Vagina (tissue), 2 donors: ENCODE results near the gene PRR23E. TPM values are rescaled to one million over a fixed set of nuclear protein-coding genes. Genes with fewer than 3 reads are reported as not detected.
A peak's percentile ranks its signal among the peaks of the same experiment; 100 is the strongest.

Experiments
- DNase-seq, 2 donors: peaks; one replicate each; pipeline ENCODE4 v3.0.0-alpha.2; 2017; ENCODE audit errors: extremely low spot score in 2 of 2
- H3K27ac ChIP-seq: fragments of 200-600 bp; sonication (generic); one replicate; pipeline ENCODE4 v1.5.1; 2019
- H3K27me3 ChIP-seq: fragments of 200-600 bp; sonication (generic); one replicate; pipeline ENCODE4 v1.5.1; 2019
- H3K36me3 ChIP-seq, 2 donors: fragments of 200-600 bp; sonication (generic); one replicate each; pipeline ENCODE4 v1.5.1; 2017 to 2019
- H3K4me1 ChIP-seq: fragments of 200-600 bp; sonication (generic); one replicate; pipeline ENCODE4 v1.5.1; 2019
- H3K4me3 ChIP-seq, 2 donors: fragments of 200-600 bp; sonication (generic); 1 replicate in 1 of 2; 2 replicates in 1 of 2; pipeline ENCODE4 v1.5.1; 2016 to 2019
- H3K9me3 ChIP-seq: fragments of 200-600 bp; sonication (generic); one replicate; pipeline ENCODE4 v1.5.1; 2019
- POLR2A ChIP-seq, 2 donors: fragments of 450-650 bp; IDR thresholded peaks; one replicate each; pipeline ENCODE4 v1.6.1; 2017; ENCODE audit warnings: antibody characterized with exemption in 2 of 2, mild to moderate bottlenecking in 2 of 2, moderate library complexity in 2 of 2
- POLR2AphosphoS5 ChIP-seq, 2 donors: sonication (generic); formaldehyde crosslinking; IDR thresholded peaks; one replicate each; pipeline ENCODE4 v1.9.0; 2017; ENCODE audit warnings: antibody characterized with exemption in 2 of 2, mild to moderate bottlenecking in 2 of 2, low read depth in 1 of 2; ENCODE audit not compliant: insufficient read depth in 1 of 2
- intact Hi-C: fragments of 100-400 bp; cut with DNase I; formaldehyde crosslinking; loops from one replicate; pipeline ENCODE4 v1.15.1; 2023
- total RNA-seq: library from RNA; depleted of rRNA; stranded (reverse); fragments of >200 nt; gene quantifications from one replicate; pipeline ENCODE4 v1.2.3, GENCODE V29; 2016
- TF ChIP-seq, protein P1 (sequence below), 3 experiments: fragments of 450-650 bp in 2 of 3; fragments of 200-600 bp in 1 of 3; sonication (generic) in 1 of 3; IDR thresholded peaks; one replicate each; pipeline ENCODE4 v1.5.1; 2017 to 2019; ENCODE audit warnings: antibody characterized with exemption in 3 of 3, mild to moderate bottlenecking in 2 of 3, moderate library complexity in 2 of 3

Gene PRR23E
- total RNA-seq, 1 donor from 2014 or later: not detected

DNA sequence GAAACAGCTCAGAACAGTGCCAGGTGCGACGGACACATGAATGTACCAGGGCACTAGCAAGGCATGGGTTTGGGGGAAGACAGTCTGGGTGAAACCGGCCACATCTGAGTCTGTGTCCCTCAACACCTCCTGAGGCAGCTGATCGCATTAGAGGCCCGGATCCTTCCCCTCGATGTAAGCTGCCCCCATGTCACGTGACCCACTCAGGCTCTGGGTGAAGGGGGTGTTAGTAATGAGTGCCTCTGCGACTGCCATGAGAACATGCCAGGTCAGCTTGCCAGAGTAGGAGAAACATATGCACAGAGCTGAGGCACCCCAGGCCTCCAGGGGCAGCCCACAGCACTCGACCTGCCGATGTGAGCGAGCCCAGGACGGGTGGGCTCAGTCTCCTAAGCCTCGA lies 29.7 kb downstream of the PRR23E start:
- Histone ChIP-seq H3K36me3 (no peaks in the 10 kb centered on the region), H3K9me3 (no peaks in the 10 kb centered on the region), H3K4me3 (no peak overlapping the region), H3K4me1 (no peaks in the 10 kb centered on the region), H3K27me3 (no peaks in the 10 kb centered on the region), H3K27ac (no peak overlapping the region)
- intact Hi-C loops: no loop called here
- DNase-seq: peak; percentile 75 to 79
- no peak for TF ChIP-seq POLR2AphosphoS5 (IDR thresholded peaks at IDR 0.05; ENCODE audit: insufficient read depth in 1 of 2, low read depth in 1 of 2)
- TF ChIP-seq POLR2A (IDR thresholded peaks at IDR 0.05): no peak
- TF ChIP-seq, protein P1, sequence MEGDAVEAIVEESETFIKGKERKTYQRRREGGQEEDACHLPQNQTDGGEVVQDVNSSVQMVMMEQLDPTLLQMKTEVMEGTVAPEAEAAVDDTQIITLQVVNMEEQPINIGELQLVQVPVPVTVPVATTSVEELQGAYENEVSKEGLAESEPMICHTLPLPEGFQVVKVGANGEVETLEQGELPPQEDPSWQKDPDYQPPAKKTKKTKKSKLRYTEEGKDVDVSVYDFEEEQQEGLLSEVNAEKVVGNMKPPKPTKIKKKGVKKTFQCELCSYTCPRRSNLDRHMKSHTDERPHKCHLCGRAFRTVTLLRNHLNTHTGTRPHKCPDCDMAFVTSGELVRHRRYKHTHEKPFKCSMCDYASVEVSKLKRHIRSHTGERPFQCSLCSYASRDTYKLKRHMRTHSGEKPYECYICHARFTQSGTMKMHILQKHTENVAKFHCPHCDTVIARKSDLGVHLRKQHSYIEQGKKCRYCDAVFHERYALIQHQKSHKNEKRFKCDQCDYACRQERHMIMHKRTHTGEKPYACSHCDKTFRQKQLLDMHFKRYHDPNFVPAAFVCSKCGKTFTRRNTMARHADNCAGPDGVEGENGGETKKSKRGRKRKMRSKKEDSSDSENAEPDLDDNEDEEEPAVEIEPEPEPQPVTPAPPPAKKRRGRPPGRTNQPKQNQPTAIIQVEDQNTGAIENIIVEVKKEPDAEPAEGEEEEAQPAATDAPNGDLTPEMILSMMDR (IDR thresholded peaks at IDR 0.05): no peak

DNA sequence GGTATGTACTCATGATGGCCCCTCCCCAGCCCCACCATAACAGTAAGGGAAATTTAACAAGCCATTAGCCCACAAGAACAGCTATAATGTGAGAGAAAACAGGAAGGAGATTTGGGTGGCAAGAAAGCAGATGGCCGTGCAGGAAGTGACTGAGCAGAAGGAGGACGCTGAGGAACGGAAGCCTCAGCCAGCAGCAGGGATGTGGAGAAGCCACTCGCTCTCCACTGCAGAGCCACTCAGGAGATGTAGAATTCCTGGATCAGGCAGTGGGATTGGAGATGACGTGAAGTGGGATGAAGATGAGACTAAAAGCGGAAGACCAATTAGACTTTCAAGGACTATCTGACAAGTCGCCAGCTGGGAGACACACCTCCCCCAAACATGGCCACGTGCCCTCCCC lies 31.2 kb downstream of the PRR23E start:
- peak in 1 of 2 donors; percentile 60 for DNase-seq
- TF ChIP-seq POLR2AphosphoS5 (IDR thresholded peaks at IDR 0.05; ENCODE audit: insufficient read depth in 1 of 2, low read depth in 1 of 2) (no peak), POLR2A (IDR thresholded peaks at IDR 0.05) (no peak)
- TF ChIP-seq, protein P1 (IDR thresholded peaks at IDR 0.05): no peak
- intact Hi-C loops: no loop called here

DNA sequence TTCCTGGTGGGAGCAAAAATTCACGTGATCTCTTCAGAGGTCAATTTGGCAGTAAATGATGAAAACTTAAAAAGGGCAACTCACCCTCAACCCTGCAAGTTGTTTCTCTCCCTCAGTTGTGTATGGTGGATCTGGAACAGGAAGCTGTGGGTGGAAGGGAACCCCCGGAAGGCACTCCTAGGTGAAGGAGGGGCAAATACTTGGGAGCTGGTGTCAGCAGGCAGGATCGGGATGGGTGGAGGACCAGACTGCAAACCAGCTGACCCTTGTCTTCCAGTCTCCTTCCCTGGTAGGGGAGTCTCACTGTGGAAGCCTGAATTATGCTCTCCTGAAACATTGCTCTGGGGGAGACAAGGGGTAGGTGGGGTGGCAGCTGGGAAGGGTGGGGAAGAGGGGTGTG lies 33.5 kb downstream of the PRR23E start:
- H3K4me1 ChIP-seq: no peaks in the 10 kb centered on the region
- no peaks in the 10 kb centered on the region for H3K36me3 ChIP-seq

More for the DNA sequence above, 31.2 kb downstream of the PRR23E start:
- no peaks in the 10 kb centered on the region for H3K4me1 ChIP-seq
- no peaks in the 10 kb centered on the region for H3K36me3 ChIP-seq
- H3K27ac ChIP-seq: no peak overlapping the region
- H3K9me3 ChIP-seq: no peaks in the 10 kb centered on the region
- H3K4me3 ChIP-seq: no peak overlapping the region
- H3K27me3 ChIP-seq: no peaks in the 10 kb centered on the region

DNA sequence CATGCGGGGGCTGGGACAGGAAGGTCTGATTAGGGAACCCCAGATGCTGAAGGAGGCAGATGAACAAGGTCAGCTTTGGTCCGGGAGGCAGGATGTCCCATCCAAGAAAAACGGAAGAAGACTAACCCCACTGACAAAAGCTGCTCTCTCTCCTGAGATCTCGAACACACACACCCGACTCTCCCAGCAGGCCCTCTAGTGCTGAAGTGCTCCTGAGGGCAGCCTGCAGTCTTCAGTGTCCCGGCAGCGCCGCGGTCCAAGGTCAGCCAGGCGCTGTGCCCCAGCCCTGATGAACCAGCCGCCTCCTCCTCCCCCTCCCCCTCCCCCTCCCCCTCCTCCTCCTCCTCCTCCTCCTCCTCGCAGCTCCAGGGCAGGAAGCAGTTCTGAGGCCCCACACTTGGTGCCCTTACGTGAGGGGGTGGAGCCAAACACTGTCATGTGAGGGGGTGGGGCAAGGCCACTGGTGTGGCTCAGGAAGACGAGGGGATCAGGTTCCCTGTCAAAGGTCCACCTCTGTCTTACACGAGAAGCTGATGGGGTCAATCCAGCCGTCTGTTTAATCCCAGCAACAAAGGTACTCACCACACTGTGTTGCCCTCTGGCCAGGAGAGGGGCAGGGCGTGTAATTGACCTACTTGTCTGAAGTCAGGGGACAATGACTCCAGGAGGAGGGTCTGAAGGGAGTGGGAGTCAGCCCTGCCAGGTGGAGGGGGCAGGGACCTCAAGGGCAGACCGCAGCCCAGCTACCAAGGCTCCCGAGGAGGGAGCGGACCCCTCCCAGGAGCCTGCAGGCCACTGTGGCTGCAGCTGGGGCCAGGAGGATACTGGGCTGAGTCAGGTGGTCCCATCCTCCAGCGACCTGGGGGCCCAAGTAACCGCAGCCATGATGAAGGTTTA lies 34.3 kb downstream of the PRR23E start:
- Histone ChIP-seq H3K36me3 (no peaks in the 10 kb centered on the region), H3K27ac (no peak overlapping the region), H3K9me3 (no peaks in the 10 kb centered on the region), H3K27me3 (no peaks in the 10 kb centered on the region), H3K4me1 (no peaks in the 10 kb centered on the region), H3K4me3 (no peak overlapping the region)
- TF ChIP-seq POLR2AphosphoS5 (IDR thresholded peaks at IDR 0.05; ENCODE audit: insufficient read depth in 1 of 2, low read depth in 1 of 2) (no peak), POLR2A (IDR thresholded peaks at IDR 0.05) (no peak)
- TF ChIP-seq, protein P1 (IDR thresholded peaks at IDR 0.05): no peak
- peak in 1 of 2 donors; percentile 64 for DNase-seq
- intact Hi-C loops: no loop called here

More for the DNA sequence above, 33.5 kb downstream of the PRR23E start:
- no peak overlapping the region for H3K27ac ChIP-seq
- peak in 1 of 2 donors; percentile 44 for DNase-seq
- H3K4me3 ChIP-seq: no peak overlapping the region
- no peaks in the 10 kb centered on the region for H3K27me3 ChIP-seq
- TF ChIP-seq POLR2AphosphoS5 (IDR thresholded peaks at IDR 0.05; ENCODE audit: insufficient read depth in 1 of 2, low read depth in 1 of 2): no peak
- TF ChIP-seq POLR2A (IDR thresholded peaks at IDR 0.05): no peak
- TF ChIP-seq, protein P1 (IDR thresholded peaks at IDR 0.05): no peak
- no peaks in the 10 kb centered on the region for H3K9me3 ChIP-seq
- intact Hi-C loops: no loop called here

DNA sequence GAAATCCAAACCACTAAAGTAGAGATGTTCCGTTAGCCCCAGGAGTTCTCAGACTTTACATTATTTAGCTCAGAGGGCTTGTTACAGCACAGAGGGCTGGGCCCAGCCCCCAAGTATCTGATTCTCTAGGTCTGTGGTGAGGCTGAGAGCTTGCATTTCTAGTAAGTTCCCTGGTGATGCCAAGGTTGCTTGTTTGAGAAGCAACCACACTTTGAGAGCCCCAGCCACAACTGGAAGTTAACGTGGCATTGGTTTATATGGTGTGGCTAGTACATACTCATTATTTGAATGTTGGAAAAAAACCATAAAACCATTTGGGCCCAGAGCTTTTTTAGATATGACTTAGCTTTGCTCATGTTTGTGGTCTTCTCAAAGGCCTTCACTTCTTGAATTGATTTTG lies 35.9 kb downstream of the PRR23E start:
- Histone ChIP-seq H3K36me3 (no peaks in the 10 kb centered on the region), H3K4me3 (no peak overlapping the region), H3K9me3 (no peaks in the 10 kb centered on the region), H3K27me3 (no peaks in the 10 kb centered on the region), H3K27ac (no peak overlapping the region), H3K4me1 (no peaks in the 10 kb centered on the region)
- no peak for TF ChIP-seq POLR2AphosphoS5 (IDR thresholded peaks at IDR 0.05; ENCODE audit: insufficient read depth in 1 of 2, low read depth in 1 of 2)
- no peak for TF ChIP-seq POLR2A (IDR thresholded peaks at IDR 0.05)
- TF ChIP-seq, protein P1 (IDR thresholded peaks at IDR 0.05): no peak
- intact Hi-C loops: no loop called here
- DNase-seq: no peak
